WI38 (cell line): Measurements from ENCODE around the gene AATK.

Experiments
- H3K4me3 ChIP-seq: 2 replicates; pipeline ENCODE4 v1.5.1; 2011; ENCODE audit warnings: low read depth, mild to moderate bottlenecking, control low read depth, low read length
- CTCF ChIP-seq: IDR thresholded peaks from 2 replicates; pipeline ENCODE4 v1.5.1; 2012; ENCODE audit warnings: low read depth, mild to moderate bottlenecking, control low read depth, low read length

The AATK gene

DNA sequence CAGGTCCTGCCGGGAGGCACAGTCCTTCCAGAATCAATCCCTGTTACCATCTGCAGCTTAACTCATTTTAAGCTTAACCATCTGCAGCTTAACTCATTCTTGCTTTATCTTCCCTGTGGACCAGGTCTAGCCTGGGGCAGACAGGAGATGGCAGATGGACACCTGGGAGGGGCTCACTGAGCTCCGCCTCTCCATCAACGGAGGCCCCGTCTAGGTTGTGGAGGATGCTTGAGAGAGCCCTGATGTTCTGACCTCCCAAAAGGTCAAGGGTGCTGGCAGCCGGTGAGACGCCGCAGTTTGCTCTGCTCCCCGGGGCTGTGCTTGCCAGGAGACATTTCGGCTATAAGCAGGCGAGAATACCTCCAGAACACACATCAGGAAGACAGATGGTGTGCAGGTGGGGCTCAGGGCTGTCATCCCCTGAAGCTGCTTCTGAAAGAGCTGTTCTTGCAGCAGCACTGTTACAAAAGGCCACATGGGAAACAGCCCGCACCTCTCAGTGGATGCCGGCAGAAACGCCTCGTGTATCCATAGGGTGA, 89.8 kb downstream of the AATK start:
- H3K4me3 ChIP-seq: no peak overlapping the region
- no peak for TF ChIP-seq CTCF

DNA sequence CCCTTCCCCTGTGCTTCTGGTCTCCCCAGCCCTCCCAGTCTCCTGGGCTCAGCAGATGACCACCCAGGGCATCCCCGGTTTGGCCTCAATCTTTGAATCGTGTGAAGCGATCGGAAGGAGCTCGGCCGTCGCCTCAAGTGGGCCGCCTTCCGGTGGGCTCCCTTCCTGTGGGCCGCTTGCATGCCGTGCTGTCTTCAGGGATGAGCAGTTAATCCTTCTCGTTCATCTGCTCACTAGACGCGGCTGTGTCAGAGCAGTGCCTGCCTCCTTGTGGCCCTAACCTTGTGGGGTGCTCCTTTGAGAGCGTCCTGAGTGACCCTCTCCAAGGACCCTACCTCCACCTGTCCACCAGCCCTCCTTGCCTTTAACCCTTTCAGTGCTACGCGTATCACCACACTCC, 90.7 kb downstream of the AATK start:
- no peak overlapping the region for H3K4me3 ChIP-seq
- TF ChIP-seq CTCF: no peak

DNA sequence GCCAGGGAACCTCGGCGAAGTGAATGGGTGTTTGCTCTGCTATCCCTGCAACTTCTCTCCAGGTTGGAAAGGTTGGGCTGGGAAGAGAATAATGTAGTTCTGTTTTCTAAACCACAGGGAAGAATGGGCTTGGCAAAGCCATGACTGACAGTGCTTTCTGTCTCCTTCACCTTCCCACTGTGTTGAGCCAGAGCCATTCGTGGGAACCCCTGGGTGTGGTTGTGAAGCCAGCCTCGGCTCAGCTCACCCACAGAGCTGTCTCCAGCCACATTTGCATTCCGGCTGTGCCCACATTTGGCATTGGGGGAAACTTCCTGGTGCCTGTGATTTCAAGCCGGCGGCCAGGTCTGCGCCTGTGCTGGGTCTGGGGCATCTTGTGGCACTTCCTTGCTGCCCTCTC, 91.1 kb downstream of the AATK start:
- H3K4me3 ChIP-seq: no peak overlapping the region
- TF ChIP-seq CTCF: no peak

GRCh38 chr17:81073967-81074839, 91.8 kb downstream of the AATK start:
- no peak overlapping the region for H3K4me3 ChIP-seq
- TF ChIP-seq CTCF: no peak

GRCh38 chr17:81071761-81072741, 94.0 kb downstream of the AATK start:
- no peak overlapping the region for H3K4me3 ChIP-seq
- TF ChIP-seq CTCF: no peak

DNA sequence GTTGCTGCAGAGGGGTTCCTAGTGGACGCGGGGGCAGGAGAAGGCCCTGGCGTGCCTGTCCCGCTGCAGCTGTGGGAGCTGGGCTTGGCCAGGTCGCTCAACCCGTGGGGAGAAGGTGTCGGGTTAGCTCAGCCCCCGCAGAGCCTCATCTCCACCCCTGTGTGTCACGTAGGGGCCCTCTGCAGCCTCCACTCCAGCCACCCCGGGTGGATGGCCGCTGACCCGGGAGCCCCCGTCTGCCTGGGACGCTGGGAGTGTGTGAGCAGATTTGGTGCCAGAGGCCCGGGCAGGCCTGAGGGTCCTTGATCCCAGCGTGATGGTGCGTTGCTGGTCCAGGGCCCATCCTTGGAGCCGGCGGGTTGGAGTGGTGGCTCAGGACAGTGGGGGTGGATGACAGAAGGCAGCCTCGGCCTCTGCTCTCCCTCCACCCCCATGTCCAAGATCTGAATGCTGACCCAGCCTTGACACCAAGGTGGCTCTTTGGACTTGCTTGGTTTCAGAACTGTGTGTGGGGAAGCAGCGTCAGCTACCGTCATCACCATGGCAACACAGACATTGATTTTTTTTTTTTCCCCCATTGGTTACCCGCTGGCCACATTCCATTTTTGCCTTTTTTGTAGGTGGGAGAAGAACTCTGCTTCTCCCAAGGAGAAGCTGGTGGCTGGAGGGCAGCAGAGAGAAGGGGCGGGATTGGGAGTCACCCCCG, 95.3 kb downstream of the AATK start:
- no peak overlapping the region for H3K4me3 ChIP-seq
- no peak for TF ChIP-seq CTCF
